Tibial artery (tissue), 4 donors: ENCODE measurements around the gene LSP1.

Experiments used
- DNase-seq, 2 donors: peaks; one replicate each; pipeline ENCODE4 v3.0.0-alpha.2; 2019
- H3K27ac ChIP-seq, 2 donors: fragments of 200-600 bp; sonication (generic) in 1 of 2; 1 replicate in 1 of 2; 2 replicates in 1 of 2; pipeline ENCODE4 v1.5.1; 2018 to 2019; ENCODE audit warnings: mild to moderate bottlenecking in 1 of 2
- H3K27me3 ChIP-seq, 2 donors: fragments of 200-600 bp; sonication (generic) in 1 of 2; one replicate each; pipeline versions ENCODE4 v1.5.1 to v1.6.0; 2016 to 2019
- H3K36me3 ChIP-seq, 3 donors: fragments of 200-600 bp; sonication (generic) in 2 of 3; one replicate each; pipeline ENCODE4 v1.5.1; 2016 to 2019; ENCODE audit warnings: mild to moderate bottlenecking in 2 of 3
- H3K4me1 ChIP-seq, 4 donors: fragments of 200-600 bp; sonication (generic) in 2 of 4; 1 replicate in 3 of 4; 2 replicates in 1 of 4; pipeline ENCODE4 v1.5.1; 2016 to 2019
- H3K4me3 ChIP-seq, 2 donors: fragments of 200-600 bp; sonication (generic) in 1 of 2; 1 replicate in 1 of 2; 2 replicates in 1 of 2; pipeline ENCODE4 v1.5.1; 2018 to 2019; ENCODE audit warnings: mild to moderate bottlenecking in 2 of 2
- H3K9me3 ChIP-seq, 3 donors: fragments of 200-600 bp; sonication (generic) in 1 of 3; one replicate each; pipeline ENCODE4 v1.5.1; 2016 to 2019
- intact Hi-C: fragments of 100-400 bp; cut with DNase I; formaldehyde crosslinking; loops from one replicate; pipeline ENCODE4 v1.15.0; 2023; ENCODE audit warnings: low total_unique reads
- TF ChIP-seq, protein P1 (sequence below), 2 experiments: fragments of 200-600 bp in 1 of 2; fragments of 450-650 bp in 1 of 2; IDR thresholded peaks; one replicate each; pipeline ENCODE4 v1.5.1; 2017 to 2019; ENCODE audit warnings: antibody characterized with exemption in 2 of 2, mild to moderate bottlenecking in 1 of 2, moderate library complexity in 1 of 2

LSP1 gene

DNA sequence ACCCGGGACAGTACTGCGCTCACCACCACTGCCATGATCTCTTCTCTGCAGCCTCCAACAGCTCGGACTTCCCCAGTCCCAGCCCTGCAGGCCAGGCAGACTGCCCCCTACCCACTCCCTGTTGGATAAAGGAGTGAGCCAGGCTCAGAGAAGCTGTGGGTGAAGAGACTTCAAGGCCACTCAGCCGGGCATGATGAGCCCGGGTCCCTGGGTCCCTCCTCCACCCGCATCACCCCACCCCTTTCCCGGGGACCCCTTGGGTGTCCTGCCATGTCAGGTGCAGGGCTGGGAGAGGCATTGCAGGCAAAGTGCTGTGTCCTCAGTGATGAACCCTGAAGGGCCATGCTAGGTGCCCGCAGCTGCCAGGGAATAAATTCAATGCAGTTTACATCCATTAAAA, 14.5 kb downstream of the LSP1 start:
- Histone ChIP-seq H3K27ac (peak overlapping the region in 1 of 2 donors; percentile 94), H3K4me3 (no peak overlapping the region), H3K36me3 (no peaks in the 10 kb centered on the region), H3K27me3 (peaks cover 0 to 30% of the 10 kb centered on the region in 2 donors), H3K9me3 (no peaks in the 10 kb centered on the region), H3K4me1 (peaks cover 0 to 79% (median 64%) of the 10 kb centered on the region in 4 donors)
- intact Hi-C loops = no loop called here
- no peak for DNase-seq
- TF ChIP-seq, protein P1, sequence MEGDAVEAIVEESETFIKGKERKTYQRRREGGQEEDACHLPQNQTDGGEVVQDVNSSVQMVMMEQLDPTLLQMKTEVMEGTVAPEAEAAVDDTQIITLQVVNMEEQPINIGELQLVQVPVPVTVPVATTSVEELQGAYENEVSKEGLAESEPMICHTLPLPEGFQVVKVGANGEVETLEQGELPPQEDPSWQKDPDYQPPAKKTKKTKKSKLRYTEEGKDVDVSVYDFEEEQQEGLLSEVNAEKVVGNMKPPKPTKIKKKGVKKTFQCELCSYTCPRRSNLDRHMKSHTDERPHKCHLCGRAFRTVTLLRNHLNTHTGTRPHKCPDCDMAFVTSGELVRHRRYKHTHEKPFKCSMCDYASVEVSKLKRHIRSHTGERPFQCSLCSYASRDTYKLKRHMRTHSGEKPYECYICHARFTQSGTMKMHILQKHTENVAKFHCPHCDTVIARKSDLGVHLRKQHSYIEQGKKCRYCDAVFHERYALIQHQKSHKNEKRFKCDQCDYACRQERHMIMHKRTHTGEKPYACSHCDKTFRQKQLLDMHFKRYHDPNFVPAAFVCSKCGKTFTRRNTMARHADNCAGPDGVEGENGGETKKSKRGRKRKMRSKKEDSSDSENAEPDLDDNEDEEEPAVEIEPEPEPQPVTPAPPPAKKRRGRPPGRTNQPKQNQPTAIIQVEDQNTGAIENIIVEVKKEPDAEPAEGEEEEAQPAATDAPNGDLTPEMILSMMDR (IDR thresholded peaks at IDR 0.05) = no peak

DNA sequence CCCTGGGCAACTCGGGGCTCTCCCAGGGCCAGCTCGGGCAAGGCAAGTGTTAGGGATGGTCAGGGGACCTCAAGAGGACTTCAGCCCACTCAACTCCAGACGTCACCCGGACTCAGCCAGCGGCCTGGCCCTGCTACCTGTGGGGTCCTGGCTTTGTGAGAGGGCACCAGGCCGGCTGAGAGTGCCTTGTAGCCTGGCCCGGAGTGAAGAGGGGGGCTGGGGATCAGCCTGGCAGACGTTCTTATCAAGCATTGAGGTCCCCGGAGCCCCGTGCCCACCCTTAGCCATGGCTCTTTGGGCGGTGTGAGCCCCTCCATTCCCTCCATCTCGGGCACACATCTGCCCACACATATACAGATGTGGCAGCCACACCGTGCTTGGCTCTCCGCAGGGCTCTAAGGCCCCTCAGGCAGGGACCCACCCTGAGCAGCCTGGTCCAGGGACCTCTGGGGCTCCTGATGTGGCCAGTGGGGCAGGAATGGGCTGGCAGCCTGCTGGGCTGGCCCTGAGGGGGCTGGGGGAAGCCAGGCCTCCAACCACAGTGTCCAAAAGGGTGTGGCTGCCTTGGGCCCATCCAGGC, 15.3 kb downstream of the LSP1 start:
- H3K9me3 ChIP-seq = no peaks in the 10 kb centered on the region
- TF ChIP-seq, protein P1 (IDR thresholded peaks at IDR 0.05) = no peak
- H3K36me3 ChIP-seq = no peaks in the 10 kb centered on the region
- H3K4me1 ChIP-seq = peaks cover 0 to 77% (median 60%) of the 10 kb centered on the region in 4 donors
- intact Hi-C loops = no loop called here
- H3K27me3 ChIP-seq = peaks cover 0 to 36% of the 10 kb centered on the region in 2 donors
- peak overlapping the region; percentile 61 to 94 for H3K27ac ChIP-seq
- H3K4me3 ChIP-seq = peak overlapping the region; percentile 36 to 39
- DNase-seq = no peak

DNA sequence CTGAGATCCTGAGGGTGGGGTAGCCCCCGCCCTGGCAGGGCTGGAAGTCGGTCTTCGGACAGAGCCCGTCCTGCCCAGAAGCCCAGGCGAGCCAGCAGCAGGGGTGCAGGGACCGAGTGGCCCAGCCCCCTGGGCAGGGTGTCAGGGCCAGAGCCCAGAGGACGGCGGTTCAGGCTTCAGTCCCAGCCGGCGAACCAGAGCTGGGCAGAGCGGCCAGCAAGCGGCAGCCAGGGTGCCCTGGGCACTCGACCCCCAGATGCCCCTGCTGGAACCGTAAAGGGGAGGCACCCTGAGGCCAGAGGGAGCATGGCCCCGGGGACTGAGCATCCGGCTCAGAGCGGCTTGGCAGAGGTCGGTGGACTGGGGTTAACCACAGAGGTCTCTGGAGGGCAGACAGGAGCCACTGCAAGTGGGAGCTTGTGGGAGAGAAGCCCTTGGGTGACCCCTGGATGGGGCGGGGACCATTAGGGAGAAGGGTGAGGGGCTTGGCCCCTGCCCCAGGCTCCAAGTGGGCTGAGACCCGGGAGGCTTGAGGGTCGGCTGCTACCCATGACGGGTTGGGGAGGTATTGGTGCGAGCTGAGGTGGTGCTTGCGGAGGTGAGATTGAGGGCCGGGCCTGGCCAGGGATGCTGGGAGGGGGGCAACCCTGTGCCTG, 15.9 kb downstream of the LSP1 start:
- H3K36me3 ChIP-seq = no peaks in the 10 kb centered on the region
- H3K9me3 ChIP-seq = no peaks in the 10 kb centered on the region
- peak overlapping the region; percentile 36 to 39 for H3K4me3 ChIP-seq
- TF ChIP-seq, protein P1 (IDR thresholded peaks at IDR 0.05) = no peak
- DNase-seq = no peak
- peak overlapping the region; percentile 61 to 94 for H3K27ac ChIP-seq
- H3K4me1 ChIP-seq = peaks cover 0 to 73% (median 55%) of the 10 kb centered on the region in 4 donors
- peaks cover 0 to 36% of the 10 kb centered on the region in 2 donors for H3K27me3 ChIP-seq
- intact Hi-C loops = no loop called here

DNA sequence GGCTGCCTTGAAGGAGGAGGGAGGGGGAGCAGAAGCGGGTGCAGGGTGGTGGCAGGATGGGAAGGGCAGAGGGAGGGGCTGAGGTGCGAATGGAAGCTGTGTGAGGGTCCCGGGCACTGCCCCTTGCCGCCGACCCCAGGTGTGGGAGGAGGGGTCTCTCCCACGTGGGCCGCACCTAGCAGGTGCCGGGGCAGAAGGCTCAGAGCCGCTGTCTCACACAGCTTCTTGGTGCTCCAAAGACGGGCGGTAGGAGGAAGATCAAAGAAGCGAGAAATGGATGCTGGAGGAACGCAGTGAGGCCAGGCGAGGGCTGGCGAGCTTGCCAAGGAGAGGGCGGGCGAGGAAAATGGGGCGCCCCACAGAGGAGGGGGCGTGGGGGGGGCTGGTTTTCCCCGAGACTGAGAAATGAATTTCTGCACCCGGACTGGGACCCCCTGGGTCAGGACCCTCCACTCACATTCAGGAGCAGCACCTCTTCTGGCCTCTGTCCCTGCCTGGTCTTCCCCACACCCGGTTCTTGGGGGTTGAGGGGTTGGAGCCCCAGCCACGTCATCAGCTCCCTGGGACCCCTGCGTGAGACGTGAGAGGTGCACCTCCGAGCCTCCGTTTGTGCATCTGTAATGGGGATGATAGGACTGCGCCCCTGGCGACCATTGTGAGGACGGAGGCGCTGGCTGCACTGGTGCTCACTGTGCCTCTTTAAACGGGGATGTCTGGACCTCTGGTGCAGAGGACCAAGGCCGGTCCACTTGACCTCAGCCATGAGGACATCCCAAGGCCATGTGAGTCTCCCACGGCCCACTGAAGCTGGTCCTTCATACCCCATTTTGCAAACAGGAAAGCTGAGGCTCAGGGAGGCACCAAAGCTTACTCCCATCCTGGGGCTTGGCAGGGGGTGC, 16.8 kb downstream of the LSP1 start:
- no peak for DNase-seq
- H3K4me1 ChIP-seq = peaks cover 0 to 64% (median 46%) of the 10 kb centered on the region in 4 donors
- peak overlapping the region; percentile 36 to 39 for H3K4me3 ChIP-seq
- H3K36me3 ChIP-seq = no peaks in the 10 kb centered on the region
- intact Hi-C loops = no loop called here
- TF ChIP-seq, protein P1 (IDR thresholded peaks at IDR 0.05) = no peak
- no peaks in the 10 kb centered on the region for H3K9me3 ChIP-seq
- H3K27ac ChIP-seq = peak overlapping the region; percentile 61 to 94
- peaks cover 0 to 38% of the 10 kb centered on the region in 2 donors for H3K27me3 ChIP-seq

DNA sequence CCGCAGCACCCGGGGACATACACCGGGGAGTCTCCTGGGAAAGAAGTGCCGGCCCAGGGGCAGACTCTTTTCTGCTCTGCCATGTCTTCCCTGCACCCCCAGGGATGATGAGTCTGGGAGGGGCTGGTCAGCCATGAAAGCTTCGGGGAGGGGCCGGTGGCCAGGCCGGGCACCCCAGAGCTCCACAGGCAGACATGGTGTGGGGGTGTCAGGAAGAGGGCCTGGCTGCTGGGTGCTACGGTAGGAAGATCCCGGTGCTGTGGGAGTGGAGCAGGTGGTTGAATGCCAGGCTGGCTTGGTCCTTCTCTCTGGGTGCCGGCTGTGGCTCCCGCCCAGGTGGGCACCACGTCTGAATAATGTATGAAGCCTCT, 17.4 kb downstream of the LSP1 start:
- intact Hi-C loops = no loop called here
- Histone ChIP-seq H3K27ac (peak overlapping the region; percentile 61 to 94), H3K4me3 (peak overlapping the region; percentile 36 to 39)

More for the DNA sequence above, 17.4 kb downstream of the LSP1 start:
- H3K4me1 ChIP-seq = peaks cover 0 to 63% (median 40%) of the 10 kb centered on the region in 4 donors
- H3K36me3 ChIP-seq = no peaks in the 10 kb centered on the region
- H3K27me3 ChIP-seq = peaks cover 0 to 45% of the 10 kb centered on the region in 2 donors
- TF ChIP-seq, protein P1 (IDR thresholded peaks at IDR 0.05) = no peak
- H3K9me3 ChIP-seq = no peaks in the 10 kb centered on the region
- DNase-seq = no peak
